ENCODE measurements around the gene SLC27A5.
"Not testable (repeated sequence)": the region's sequence is repeated elsewhere in the genome, so short reads cannot be mapped to it uniquely, and the experiment has no call there.

SLC27A5 gene

GRCh38 chr19:58491393-58491792 lies 20.4 kb downstream of the SLC27A5 start:
- Histone ChIP-seq H3K4me1 (ENCODE audit: control insufficient read depth, low read depth, low read length) (no peaks in the 10 kb centered on the region), H3K4me2 (ENCODE audit: low read length) (no peak overlapping the region), H3K4ac (ENCODE audit: low read depth, low read length) (no peak overlapping the region), H2BK120ac (ENCODE audit: low read depth, low read length) (no peak overlapping the region), H3K56ac (ENCODE audit: low read length) (no peak overlapping the region), H3K4me3 (ENCODE audit: low read length) (no peak overlapping the region), H3K79me2 (ENCODE audit: control insufficient read depth, insufficient read depth, low read length) (no peaks in the 10 kb centered on the region), H3K27me3 (ENCODE audit: insufficient read depth, low read length, poor library complexity) (no peaks in the 10 kb centered on the region), H3K36me3 (ENCODE audit: control insufficient read depth, insufficient read depth, low read length) (no peaks in the 10 kb centered on the region), H3K79me1 (ENCODE audit: low read length) (no peaks in the 10 kb centered on the region), H3K18ac (ENCODE audit: low read length) (no peak overlapping the region), H3K23ac (ENCODE audit: low read length) (no peak overlapping the region), H2BK5ac (ENCODE audit: low read length) (no peak overlapping the region), H3K9ac (ENCODE audit: low read length) (no peak overlapping the region), H2BK15ac (replicated peaks; ENCODE audit: low read depth) (no peak overlapping the region), H4K8ac (ENCODE audit: low read depth, low read length) (no peak overlapping the region), H3K27ac (ENCODE audit: low read depth, low read length) (no peak overlapping the region), H2AK5ac (ENCODE audit: low read length) (no peak overlapping the region), H4K5ac (ENCODE audit: low read length) (no peak overlapping the region)
- DNase-seq: no peak
- WGBS (ENCODE audit: extremely low coverage, insufficient coverage, low lambda C conversion rate): no CpG with 5 or more reads among the region's 5 CpGs

- not testable (repeated sequence) for H2BK5ac ChIP-seq (ENCODE audit: low read length); H3K18ac ChIP-seq (ENCODE audit: low read length); H3K23ac ChIP-seq (ENCODE audit: low read length); H4K5ac ChIP-seq (ENCODE audit: low read length); H3K4me2 ChIP-seq (ENCODE audit: low read length); H2BK15ac ChIP-seq (replicated peaks; ENCODE audit: low read depth); H3K79me1 ChIP-seq (ENCODE audit: low read length); H3K4me1 ChIP-seq (ENCODE audit: control insufficient read depth, low read depth, low read length); H3K9ac ChIP-seq (ENCODE audit: low read length); H3K27me3 ChIP-seq (ENCODE audit: insufficient read depth, low read length, poor library complexity); H4K8ac ChIP-seq (ENCODE audit: low read depth, low read length); H3K36me3 ChIP-seq (ENCODE audit: control insufficient read depth, insufficient read depth, low read length); H3K27ac ChIP-seq (ENCODE audit: low read depth, low read length); H2AK5ac ChIP-seq (ENCODE audit: low read length); H3K56ac ChIP-seq (ENCODE audit: low read length); H3K4me3 ChIP-seq (ENCODE audit: low read length); H2BK120ac ChIP-seq (ENCODE audit: low read depth, low read length); H3K79me2 ChIP-seq (ENCODE audit: control insufficient read depth, insufficient read depth, low read length); H3K4ac ChIP-seq (ENCODE audit: low read depth, low read length)
- peak; percentile 38 for DNase-seq
- WGBS (ENCODE audit: extremely low coverage, insufficient coverage, low lambda C conversion rate): 100% methylated on average over 1 of the region's 5 CpGs
Observed at GRCh38 chr19:58484349-58484748, 27.4 kb downstream of the SLC27A5 start.

- H3K79me2 ChIP-seq (ENCODE audit: control insufficient read depth, insufficient read depth, low read length): no peaks in the 10 kb centered on the region
- H3K27me3 ChIP-seq (ENCODE audit: insufficient read depth, low read length, poor library complexity): no peaks in the 10 kb centered on the region
- WGBS (ENCODE audit: extremely low coverage, insufficient coverage, low lambda C conversion rate): no CpG with 5 or more reads among the region's 2 CpGs
- no peaks in the 10 kb centered on the region for H3K79me1 ChIP-seq (ENCODE audit: low read length)
- no peak overlapping the region for H4K5ac ChIP-seq (ENCODE audit: low read length)
- no peak overlapping the region for H2BK5ac ChIP-seq (ENCODE audit: low read length)
- H3K23ac ChIP-seq (ENCODE audit: low read length): no peak overlapping the region
- no peaks in the 10 kb centered on the region for H3K4me1 ChIP-seq (ENCODE audit: control insufficient read depth, low read depth, low read length)
- no peak overlapping the region for H3K56ac ChIP-seq (ENCODE audit: low read length)
- H2AK5ac ChIP-seq (ENCODE audit: low read length): no peak overlapping the region
- no peak overlapping the region for H3K27ac ChIP-seq (ENCODE audit: low read depth, low read length)
- H3K4ac ChIP-seq (ENCODE audit: low read depth, low read length): no peak overlapping the region
- no peaks in the 10 kb centered on the region for H3K36me3 ChIP-seq (ENCODE audit: control insufficient read depth, insufficient read depth, low read length)
- no peak overlapping the region for H2BK15ac ChIP-seq (replicated peaks; ENCODE audit: low read depth)
- no peak overlapping the region for H3K9ac ChIP-seq (ENCODE audit: low read length)
- H3K18ac ChIP-seq (ENCODE audit: low read length): no peak overlapping the region
- DNase-seq: no peak
- no peak overlapping the region for H4K8ac ChIP-seq (ENCODE audit: low read depth, low read length)
- no peak overlapping the region for H3K4me3 ChIP-seq (ENCODE audit: low read length)
- no peak overlapping the region for H2BK120ac ChIP-seq (ENCODE audit: low read depth, low read length)
- no peak overlapping the region for H3K4me2 ChIP-seq (ENCODE audit: low read length)
Observed at GRCh38 chr19:58483776-58484175, 28.0 kb downstream of the SLC27A5 start.

DNA sequence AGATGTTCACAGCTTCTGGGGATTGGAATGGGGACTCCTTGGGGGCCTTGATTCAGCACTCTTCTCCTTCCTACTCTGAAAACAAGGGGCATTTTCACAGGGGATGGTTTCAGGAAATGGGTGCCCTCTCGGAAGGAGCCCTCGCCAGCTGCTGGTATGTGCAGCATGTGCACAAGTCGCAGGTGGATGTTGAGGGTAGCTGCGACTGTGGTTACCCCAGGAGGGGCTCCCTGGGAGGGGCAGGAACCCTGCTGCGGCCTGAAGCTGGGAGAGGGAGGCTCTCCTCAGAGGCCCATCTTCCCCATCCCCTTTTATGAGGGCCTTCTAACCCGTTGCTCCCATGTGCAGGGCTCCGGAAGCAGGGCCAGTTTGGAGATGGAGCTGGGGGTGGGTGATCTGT lies 29.4 kb downstream of the SLC27A5 start:
- WGBS (ENCODE audit: extremely low coverage, insufficient coverage, low lambda C conversion rate): no CpG with 5 or more reads among the region's 7 CpGs
- Histone ChIP-seq H2BK120ac (ENCODE audit: low read depth, low read length) (no peak overlapping the region), H3K79me2 (ENCODE audit: control insufficient read depth, insufficient read depth, low read length) (no peaks in the 10 kb centered on the region), H3K23ac (ENCODE audit: low read length) (no peak overlapping the region), H4K5ac (ENCODE audit: low read length) (no peak overlapping the region), H4K8ac (ENCODE audit: low read depth, low read length) (no peak overlapping the region), H2AK5ac (ENCODE audit: low read length) (no peak overlapping the region), H3K9ac (ENCODE audit: low read length) (no peak overlapping the region), H3K4ac (ENCODE audit: low read depth, low read length) (no peak overlapping the region), H3K56ac (ENCODE audit: low read length) (no peak overlapping the region), H3K27me3 (ENCODE audit: insufficient read depth, low read length, poor library complexity) (no peaks in the 10 kb centered on the region), H3K79me1 (ENCODE audit: low read length) (no peaks in the 10 kb centered on the region), H3K18ac (ENCODE audit: low read length) (no peak overlapping the region), H3K4me3 (ENCODE audit: low read length) (no peak overlapping the region), H2BK15ac (replicated peaks; ENCODE audit: low read depth) (no peak overlapping the region), H3K27ac (ENCODE audit: low read depth, low read length) (no peak overlapping the region), H3K4me2 (ENCODE audit: low read length) (no peak overlapping the region), H2BK5ac (ENCODE audit: low read length) (no peak overlapping the region), H3K36me3 (ENCODE audit: control insufficient read depth, insufficient read depth, low read length) (no peaks in the 10 kb centered on the region), H3K4me1 (ENCODE audit: control insufficient read depth, low read depth, low read length) (no peaks in the 10 kb centered on the region)
- DNase-seq: no peak

DNA sequence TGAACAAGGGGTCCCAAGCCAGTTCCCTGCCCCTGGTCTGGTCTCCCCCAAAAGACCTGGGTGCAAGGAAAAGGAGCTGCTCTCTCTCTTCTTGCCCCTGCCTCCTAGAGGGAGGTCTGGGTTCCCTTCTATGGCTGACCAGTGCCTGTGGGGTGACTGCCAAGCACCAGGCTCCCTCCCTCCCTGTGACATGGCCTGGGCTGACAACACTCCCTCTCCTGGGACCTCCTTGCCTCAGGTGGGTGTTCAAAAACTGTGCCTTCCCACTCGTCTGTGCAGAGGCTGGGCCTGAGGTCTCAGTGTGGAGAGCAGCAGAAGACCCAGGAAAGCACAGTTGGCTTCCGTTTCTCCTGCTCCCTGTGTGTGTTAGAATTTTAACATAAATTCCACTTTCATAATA lies 31.0 kb downstream of the SLC27A5 start:
- no CpG with 5 or more reads among the region's 2 CpGs for WGBS (ENCODE audit: extremely low coverage, insufficient coverage, low lambda C conversion rate)
- no peak for DNase-seq

GRCh38 chr19:58480481-58480830 lies 31.3 kb downstream of the SLC27A5 start:
- Histone ChIP-seq H3K79me1 (ENCODE audit: low read length) (no peaks in the 10 kb centered on the region), H4K8ac (ENCODE audit: low read depth, low read length) (no peak overlapping the region), H3K9ac (ENCODE audit: low read length) (no peak overlapping the region), H2BK120ac (ENCODE audit: low read depth, low read length) (no peak overlapping the region), H4K5ac (ENCODE audit: low read length) (no peak overlapping the region), H3K27ac (ENCODE audit: low read depth, low read length) (no peak overlapping the region), H2AK5ac (ENCODE audit: low read length) (no peak overlapping the region), H3K4me1 (ENCODE audit: control insufficient read depth, low read depth, low read length) (peaks cover 3% of the 10 kb centered on the region), H3K23ac (ENCODE audit: low read length) (no peak overlapping the region), H3K4ac (ENCODE audit: low read depth, low read length) (no peak overlapping the region), H2BK15ac (replicated peaks; ENCODE audit: low read depth) (no peak overlapping the region), H3K56ac (ENCODE audit: low read length) (no peak overlapping the region), H3K4me3 (ENCODE audit: low read length) (no peak overlapping the region), H3K36me3 (ENCODE audit: control insufficient read depth, insufficient read depth, low read length) (no peaks in the 10 kb centered on the region), H3K18ac (ENCODE audit: low read length) (no peak overlapping the region), H3K79me2 (ENCODE audit: control insufficient read depth, insufficient read depth, low read length) (no peaks in the 10 kb centered on the region), H3K4me2 (ENCODE audit: low read length) (no peak overlapping the region), H3K27me3 (ENCODE audit: insufficient read depth, low read length, poor library complexity) (no peaks in the 10 kb centered on the region), H2BK5ac (ENCODE audit: low read length) (no peak overlapping the region)
- no peak for DNase-seq
- WGBS (ENCODE audit: extremely low coverage, insufficient coverage, low lambda C conversion rate): no CpG with 5 or more reads among the region's 20 CpGs

More for the DNA sequence above, 31.0 kb downstream of the SLC27A5 start:
- no peaks in the 10 kb centered on the region for H3K36me3 ChIP-seq (ENCODE audit: control insufficient read depth, insufficient read depth, low read length)
- H3K27me3 ChIP-seq (ENCODE audit: insufficient read depth, low read length, poor library complexity): no peaks in the 10 kb centered on the region
- H3K79me1 ChIP-seq (ENCODE audit: low read length): no peaks in the 10 kb centered on the region
- no peak overlapping the region for H2BK15ac ChIP-seq (replicated peaks; ENCODE audit: low read depth)
- no peak overlapping the region for H2AK5ac ChIP-seq (ENCODE audit: low read length)
- no peak overlapping the region for H2BK5ac ChIP-seq (ENCODE audit: low read length)
- no peak overlapping the region for H3K4ac ChIP-seq (ENCODE audit: low read depth, low read length)
- no peak overlapping the region for H3K9ac ChIP-seq (ENCODE audit: low read length)
- H3K4me3 ChIP-seq (ENCODE audit: low read length): no peak overlapping the region
- no peak overlapping the region for H4K8ac ChIP-seq (ENCODE audit: low read depth, low read length)
- H3K4me1 ChIP-seq (ENCODE audit: control insufficient read depth, low read depth, low read length): peaks cover 3% of the 10 kb centered on the region
- H3K18ac ChIP-seq (ENCODE audit: low read length): no peak overlapping the region
- H3K4me2 ChIP-seq (ENCODE audit: low read length): no peak overlapping the region
- no peak overlapping the region for H4K5ac ChIP-seq (ENCODE audit: low read length)
- H2BK120ac ChIP-seq (ENCODE audit: low read depth, low read length): no peak overlapping the region
- no peak overlapping the region for H3K23ac ChIP-seq (ENCODE audit: low read length)
- H3K79me2 ChIP-seq (ENCODE audit: control insufficient read depth, insufficient read depth, low read length): no peaks in the 10 kb centered on the region
- no peak overlapping the region for H3K56ac ChIP-seq (ENCODE audit: low read length)
- H3K27ac ChIP-seq (ENCODE audit: low read depth, low read length): no peak overlapping the region

Data from mesendoderm (in vitro differentiated cells).